SU-DHL-6 (cell line): ENCODE measurements around the gene B3GAT1.

Source experiments
- H2AFZ ChIP-seq: fragments of 200-600 bp; sonication (generic); 2 replicates; pipeline ENCODE4 v1.6.1; 2014; ENCODE audit warnings: low read depth, mild to moderate bottlenecking, moderate library complexity, mixed read lengths, antibody characterized with exemption, low read length; ENCODE audit not compliant: severe bottlenecking
- H3F3A ChIP-seq: fragments of 200-600 bp; shearing (Covaris generic); 2 replicates; pipeline ENCODE4 v1.6.0; 2016; ENCODE audit warnings: antibody characterized with exemption, mild to moderate bottlenecking; ENCODE audit not compliant: insufficient read depth
- H3K27ac ChIP-seq: fragments of 200-600 bp; sonication (generic); 2 replicates; pipeline ENCODE4 v1.5.1; 2016; ENCODE audit warnings: low read depth, mild to moderate bottlenecking, low read length, moderate library complexity, mixed read lengths
- H3K27me3 ChIP-seq: fragments of 200-600 bp; sonication (generic), shearing (Covaris generic); 2 replicates; pipeline ENCODE4 v1.6.0; 2014; ENCODE audit warnings: mild to moderate bottlenecking, low read length
- H3K36me3 ChIP-seq: fragments of 200-600 bp; sonication (generic); 2 replicates; pipeline ENCODE4 v1.6.1; 2014; ENCODE audit warnings: mild to moderate bottlenecking, low read length, mixed read lengths
- H3K4me2 ChIP-seq: fragments of 300-600, 200-600 bp; shearing (Covaris generic), sonication (generic); 2 replicates; pipeline ENCODE4 v1.6.0; 2014; ENCODE audit warnings: low read length, low read depth, mild to moderate bottlenecking; ENCODE audit not compliant: poor library complexity, severe bottlenecking
- H3K4me3 ChIP-seq: fragments of 200-600 bp; sonication (generic); 2 replicates; pipeline ENCODE4 v1.5.1; 2014; ENCODE audit warnings: antibody characterized with exemption, low read length, mild to moderate bottlenecking, mixed read lengths; ENCODE audit not compliant: insufficient read depth, poor library complexity, severe bottlenecking
- H3K79me2 ChIP-seq: fragments of 200-600 bp; sonication (generic); 2 replicates; pipeline ENCODE4 v1.6.1; 2014; ENCODE audit warnings: mild to moderate bottlenecking, low read length, moderate library complexity; ENCODE audit not compliant: insufficient read depth
- H3K9ac ChIP-seq: fragments of 200-600 bp; sonication (generic); 2 replicates; pipeline ENCODE4 v1.7.0; 2014; ENCODE audit warnings: mild to moderate bottlenecking, low read length
- H3K9me2 ChIP-seq: fragments of 200-600 bp; sonication (generic); replicated peaks from 2 replicates; pipeline ENCODE4 v1.6.1; 2014; ENCODE audit warnings: low read length; ENCODE audit not compliant: insufficient read depth
- H3K9me3 ChIP-seq: fragments of 200-600 bp; sonication (generic); 2 replicates; pipeline ENCODE4 v1.6.1; 2014; ENCODE audit warnings: low read length, mixed read lengths; ENCODE audit not compliant: insufficient read depth
- H4K20me1 ChIP-seq: fragments of 200-600 bp; sonication (generic); 2 replicates; pipeline ENCODE4 v1.6.1; 2014; ENCODE audit warnings: low read depth, mild to moderate bottlenecking, antibody characterized with exemption, low read length, moderate library complexity, mixed read lengths
- CTCF ChIP-seq: fragments of 200-600 bp; sonication (generic); IDR thresholded peaks from one replicate; pipeline ENCODE4 v1.5.1; 2017; ENCODE audit warnings: antibody characterized with exemption, mild to moderate bottlenecking, low read length, moderate library complexity; ENCODE audit not compliant: insufficient read depth, poor library complexity, severe bottlenecking
- EZH2phosphoT487 ChIP-seq: fragments of 200-600 bp; sonication (generic), shearing (Covaris generic); conservative IDR thresholded peaks from 2 replicates; pipeline ENCODE4 v1.6.1; 2018; ENCODE audit warnings: mild to moderate bottlenecking, antibody characterized with exemption, low read length, moderate library complexity, mixed read lengths

B3GAT1 gene

DNA sequence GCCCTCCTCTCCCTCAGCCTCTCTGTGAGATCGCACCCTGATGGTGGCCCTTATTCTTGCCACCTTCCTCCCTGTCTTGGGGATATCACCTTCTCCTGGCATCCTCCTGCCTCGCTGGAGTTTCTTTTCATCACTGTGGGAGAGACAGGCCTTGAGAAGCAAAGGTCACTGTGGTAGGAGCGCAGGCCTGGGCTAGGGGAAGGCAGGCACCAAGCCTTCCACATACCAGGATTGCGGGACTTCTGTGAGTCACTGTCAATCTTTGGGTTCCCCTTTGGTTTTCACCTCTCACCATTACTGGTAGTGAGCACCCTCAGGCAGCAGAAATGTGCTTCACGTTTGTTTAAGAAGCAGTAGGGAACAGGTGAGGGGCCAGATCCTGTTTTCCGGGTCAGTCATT is 31.2 kb upstream of the B3GAT1 start:
- Histone ChIP-seq H3K4me3 (no peak overlapping the region), H2AFZ (no peak overlapping the region), H3K79me2 (no peaks in the 10 kb centered on the region), H3K9me3 (no peaks in the 10 kb centered on the region), H3F3A (no peaks in the 10 kb centered on the region), H4K20me1 (no peaks in the 10 kb centered on the region), H3K9me2 (no peaks in the 10 kb centered on the region), H3K27me3 (no peaks in the 10 kb centered on the region), H3K27ac (no peak overlapping the region), H3K36me3 (no peaks in the 10 kb centered on the region), H3K9ac (no peak overlapping the region), H3K4me2 (no peak overlapping the region)
- TF ChIP-seq EZH2phosphoT487: no peak
- TF ChIP-seq CTCF: no peak

- TF ChIP-seq EZH2phosphoT487 (no peak), CTCF (no peak)
- no peaks in the 10 kb centered on the region for H3K9me3 ChIP-seq
Observed at GRCh38 chr11:134442246-134442645, 30.2 kb upstream of the B3GAT1 start.

DNA sequence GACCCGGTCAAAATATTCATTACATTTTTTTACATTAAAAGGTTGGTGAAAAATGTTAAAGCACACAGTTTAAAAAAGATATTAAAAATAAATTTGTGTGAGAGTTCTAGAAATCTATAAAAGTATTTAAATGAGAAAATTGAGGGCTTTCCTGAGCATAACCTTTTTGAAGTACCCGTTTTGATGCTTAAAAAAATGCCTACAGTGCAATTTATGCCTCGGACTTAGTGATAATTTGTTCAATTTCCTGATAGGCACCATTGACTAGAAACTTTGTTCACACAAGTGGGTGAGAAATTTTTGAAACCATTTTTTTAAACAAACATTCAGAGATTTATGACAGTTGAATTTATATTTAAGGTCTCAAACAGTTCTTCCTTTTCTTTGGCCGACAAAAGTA is 29.7 kb upstream of the B3GAT1 start:
- Histone ChIP-seq H4K20me1 (no peaks in the 10 kb centered on the region), H3K27ac (no peak overlapping the region), H3K27me3 (no peaks in the 10 kb centered on the region), H3K9me3 (no peaks in the 10 kb centered on the region), H3K9ac (no peak overlapping the region), H3K9me2 (no peaks in the 10 kb centered on the region), H2AFZ (no peak overlapping the region), H3K4me2 (no peak overlapping the region), H3K36me3 (no peaks in the 10 kb centered on the region), H3K79me2 (no peaks in the 10 kb centered on the region), H3F3A (no peaks in the 10 kb centered on the region), H3K4me3 (no peak overlapping the region)
- TF ChIP-seq CTCF (no peak), EZH2phosphoT487 (no peak)

More at GRCh38 chr11:134442246-134442645, 30.2 kb upstream of the B3GAT1 start:
- H3K27me3 ChIP-seq: no peaks in the 10 kb centered on the region
- no peaks in the 10 kb centered on the region for H4K20me1 ChIP-seq
- H3K4me3 ChIP-seq: no peak overlapping the region
- no peak overlapping the region for H3K27ac ChIP-seq
- no peak overlapping the region for H3K4me2 ChIP-seq
- H3F3A ChIP-seq: no peaks in the 10 kb centered on the region
- no peaks in the 10 kb centered on the region for H3K36me3 ChIP-seq
- no peaks in the 10 kb centered on the region for H3K79me2 ChIP-seq
- H2AFZ ChIP-seq: no peak overlapping the region
- no peak overlapping the region for H3K9ac ChIP-seq
- no peaks in the 10 kb centered on the region for H3K9me2 ChIP-seq

DNA sequence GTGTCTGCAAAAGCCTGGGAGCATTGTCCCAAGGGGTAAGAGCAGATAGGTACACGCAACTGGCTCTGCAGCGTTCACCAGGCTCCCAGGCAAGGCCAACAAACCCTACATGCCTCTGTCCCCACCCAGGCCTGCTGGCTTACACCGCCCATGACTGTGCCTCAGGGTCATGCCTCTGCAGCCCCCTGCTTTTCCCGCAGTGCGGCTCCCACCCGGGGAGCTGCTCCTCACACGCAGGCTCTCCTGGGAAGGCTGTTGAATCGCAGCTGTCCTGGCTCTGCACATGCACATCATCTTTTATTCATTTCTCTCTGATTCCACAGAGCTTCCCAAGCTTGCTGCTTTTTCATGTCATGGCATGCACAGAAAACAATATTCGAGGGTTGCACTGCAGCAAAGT is 29.2 kb upstream of the B3GAT1 start:
- H3K9me3 ChIP-seq: no peaks in the 10 kb centered on the region
- no peak for TF ChIP-seq CTCF
- no peak for TF ChIP-seq EZH2phosphoT487
- no peaks in the 10 kb centered on the region for H3K9me2 ChIP-seq
- no peak overlapping the region for H3K27ac ChIP-seq
- no peak overlapping the region for H3K4me3 ChIP-seq
- H3K4me2 ChIP-seq: no peak overlapping the region
- H3K36me3 ChIP-seq: no peaks in the 10 kb centered on the region
- H3K27me3 ChIP-seq: no peaks in the 10 kb centered on the region
- no peak overlapping the region for H3K9ac ChIP-seq
- no peaks in the 10 kb centered on the region for H3F3A ChIP-seq
- H3K79me2 ChIP-seq: no peaks in the 10 kb centered on the region
- no peaks in the 10 kb centered on the region for H4K20me1 ChIP-seq
- no peak overlapping the region for H2AFZ ChIP-seq
